GM18507 (cell line): ENCODE results near the gene TMEM106B.
"Not testable (repeated sequence)": the region's sequence is repeated elsewhere in the genome, so short reads cannot be mapped to it uniquely, and the experiment has no call there.

Source experiments
- DNase-seq: peaks from one replicate; pipeline ENCODE4 v3.0.0; 2011; ENCODE audit warnings: low read depth; ENCODE audit not compliant: insufficient read length; ENCODE audit errors: extremely low spot score
- FAIRE-seq: peaks from 2 replicates; lab custom pipeline; 2011; peaks lifted over from hg19 to GRCh38; lab: Jason Lieb, UNC

The TMEM106B gene

GRCh38 chr7:12211054-12211710 lies at the start of gene TMEM106B:
Gene TMEM106B (plus strand): TSS chr7:12211294. CDS start chr7:12214811, 3,517 bp downstream.
- DNase-seq (peak; percentile 83), FAIRE-seq (peak; percentile 97)

GRCh38 chr7:12162415-12163113 lies 48.5 kb upstream of the TMEM106B start:
- FAIRE-seq = no peak
- no peak for DNase-seq

GRCh38 chr7:12168065-12168464 lies 43.0 kb upstream of the TMEM106B start:
- not testable (repeated sequence) for DNase-seq, FAIRE-seq

- not testable (repeated sequence) for DNase-seq, FAIRE-seq
Observed at GRCh38 chr7:12169981-12170820, 40.9 kb upstream of the TMEM106B start.

GRCh38 chr7:12173671-12174070 lies 37.4 kb upstream of the TMEM106B start:
- DNase-seq (no peak), FAIRE-seq (no peak)

- FAIRE-seq = no peak
- DNase-seq = no peak
Observed at GRCh38 chr7:12174931-12175330, 36.2 kb upstream of the TMEM106B start.

- FAIRE-seq (no peak), DNase-seq (no peak)
Observed at GRCh38 chr7:12178317-12178716, 32.8 kb upstream of the TMEM106B start.

- DNase-seq = no peak
- no peak for FAIRE-seq
Observed at GRCh38 chr7:12194426-12194825, 16.7 kb upstream of the TMEM106B start.

GRCh38 chr7:12196386-12196785 lies 14.7 kb upstream of the TMEM106B start:
- FAIRE-seq (no peak), DNase-seq (no peak)

GRCh38 chr7:12199363-12199762 lies 11.7 kb upstream of the TMEM106B start:
- FAIRE-seq = no peak
- DNase-seq = no peak

GRCh38 chr7:12207046-12207445 lies 4.0 kb upstream of the TMEM106B start:
- FAIRE-seq (no peak), DNase-seq (no peak)

GRCh38 chr7:12209221-12209620 lies 1.9 kb upstream of the TMEM106B start:
- FAIRE-seq = no peak
- no peak for DNase-seq

GRCh38 chr7:12210179-12211053 lies 678 bp upstream of the TMEM106B start:
- DNase-seq = no peak
- FAIRE-seq = peak; percentile 44

- DNase-seq (no peak), FAIRE-seq (peak; percentile 15)
Observed at GRCh38 chr7:12211711-12212485, 804 bp downstream of the TMEM106B start.

GRCh38 chr7:12217311-12217710 lies 6.2 kb downstream of the TMEM106B start:
- no peak for FAIRE-seq
- no peak for DNase-seq

- FAIRE-seq (no peak), DNase-seq (no peak)
Observed at GRCh38 chr7:12220389-12221046, 9.4 kb downstream of the TMEM106B start.

- no peak for FAIRE-seq
Observed at GRCh38 chr7:12221414-12221813, 10.3 kb downstream of the TMEM106B start.

More at GRCh38 chr7:12221414-12221813, 10.3 kb downstream of the TMEM106B start:
- DNase-seq = no peak
